Fibroblast of skin of scalp (primary cell): ENCODE results near the gene TNIP1.

Experiments used
- DNase-seq: peaks from one replicate; pipeline ENCODE4 v3.0.0-alpha.2; 2013

TNIP1 gene

GRCh38 chr5:151063142-151063989 is 17.5 kb downstream of the TNIP1 start:
- DNase-seq = peak; percentile 84

- DNase-seq = no peak
Observed at GRCh38 chr5:151062405-151063141, 18.3 kb downstream of the TNIP1 start.

GRCh38 chr5:151060742-151061141 is 20.1 kb downstream of the TNIP1 start:
- no peak for DNase-seq

GRCh38 chr5:151058891-151059489 is 21.8 kb downstream of the TNIP1 start:
- DNase-seq = no peak

GRCh38 chr5:151058301-151058700 is 22.5 kb downstream of the TNIP1 start:
- DNase-seq = no peak

GRCh38 chr5:151056379-151057325 is 24.2 kb downstream of the TNIP1 start:
- DNase-seq = no peak

- DNase-seq = no peak
Observed at GRCh38 chr5:151055336-151055735, 25.5 kb downstream of the TNIP1 start.

- no peak for DNase-seq
Observed at GRCh38 chr5:151054709-151055108, 26.1 kb downstream of the TNIP1 start.

- DNase-seq = no peak
Observed at GRCh38 chr5:151053796-151054462, 26.9 kb downstream of the TNIP1 start.

- DNase-seq = no peak
Observed at GRCh38 chr5:151052836-151053235, 28.0 kb downstream of the TNIP1 start.

- no peak for DNase-seq
Observed at GRCh38 chr5:151051931-151052608, 28.8 kb downstream of the TNIP1 start.

GRCh38 chr5:151051066-151051930 is 29.5 kb downstream of the TNIP1 start:
- DNase-seq = peak; percentile 77

- DNase-seq = peak; percentile 18
Observed at GRCh38 chr5:151048526-151048925, 32.3 kb downstream of the TNIP1 start.

GRCh38 chr5:151047814-151048425 is 32.9 kb downstream of the TNIP1 start:
- no peak for DNase-seq

- DNase-seq = no peak
Observed at GRCh38 chr5:151042453-151043093, 38.3 kb downstream of the TNIP1 start.

- DNase-seq = no peak
Observed at GRCh38 chr5:151041577-151042268, 39.1 kb downstream of the TNIP1 start.

GRCh38 chr5:151040211-151040747 is 40.6 kb downstream of the TNIP1 start:
- no peak for DNase-seq

- no peak for DNase-seq
Observed at GRCh38 chr5:151039665-151040064, 41.2 kb downstream of the TNIP1 start.
